ENCODE data around the gene TINAGL1.

DNA sequence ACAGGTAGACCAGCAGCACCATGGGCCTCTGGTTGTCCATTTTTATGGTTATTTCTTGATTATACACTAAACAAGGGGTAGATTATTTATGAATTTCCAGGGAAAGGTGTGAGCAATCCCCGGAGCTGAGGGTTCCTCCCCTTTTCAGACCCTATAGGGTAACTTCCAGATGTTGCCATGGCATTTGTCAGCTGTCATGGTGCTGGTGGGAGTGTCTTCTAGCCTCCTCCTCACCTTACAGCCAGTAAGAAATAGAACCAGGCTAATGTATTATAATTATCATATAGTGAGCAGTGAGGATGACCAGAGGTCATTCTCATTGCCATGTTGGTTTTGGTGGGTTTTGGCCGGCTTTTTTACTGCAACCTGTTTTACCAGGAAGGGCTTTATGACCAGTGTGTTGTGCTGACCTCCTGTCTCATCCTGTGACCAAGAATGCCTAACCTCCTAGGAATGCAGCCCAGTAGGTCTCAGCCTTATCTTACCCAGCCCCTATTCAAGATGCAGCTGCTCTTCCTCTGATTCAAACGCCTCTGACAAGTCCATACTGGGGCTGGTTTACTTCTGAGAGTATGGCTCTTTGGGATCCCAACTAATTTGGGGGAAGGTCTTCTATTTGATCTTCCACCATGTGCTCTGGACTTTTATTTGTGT is 13.5 kb upstream of the TINAGL1 start:
- TF ChIP-seq POLR2A (IDR thresholded peaks at IDR 0.05; ENCODE audit: low read depth, low read length) (no peak), POLR2AphosphoS5 (IDR thresholded peaks at IDR 0.05; ENCODE audit: insufficient read depth, low read depth, low read length) (peak; percentile 49), EZH2 (IDR thresholded peaks at IDR 0.05; ENCODE audit: borderline replicate concordance, low read depth, low read length, severe bottlenecking) (no peak), MYC (IDR thresholded peaks at IDR 0.05; ENCODE audit: low read depth, low read length) (no peak), MAX (IDR thresholded peaks at IDR 0.05; ENCODE audit: insufficient read depth, insufficient read length) (no peak), FOS (IDR thresholded peaks at IDR 0.05; ENCODE audit: borderline replicate concordance, insufficient read depth, low read length) (peak; percentile 38)
- TF ChIP-seq, protein P1, sequence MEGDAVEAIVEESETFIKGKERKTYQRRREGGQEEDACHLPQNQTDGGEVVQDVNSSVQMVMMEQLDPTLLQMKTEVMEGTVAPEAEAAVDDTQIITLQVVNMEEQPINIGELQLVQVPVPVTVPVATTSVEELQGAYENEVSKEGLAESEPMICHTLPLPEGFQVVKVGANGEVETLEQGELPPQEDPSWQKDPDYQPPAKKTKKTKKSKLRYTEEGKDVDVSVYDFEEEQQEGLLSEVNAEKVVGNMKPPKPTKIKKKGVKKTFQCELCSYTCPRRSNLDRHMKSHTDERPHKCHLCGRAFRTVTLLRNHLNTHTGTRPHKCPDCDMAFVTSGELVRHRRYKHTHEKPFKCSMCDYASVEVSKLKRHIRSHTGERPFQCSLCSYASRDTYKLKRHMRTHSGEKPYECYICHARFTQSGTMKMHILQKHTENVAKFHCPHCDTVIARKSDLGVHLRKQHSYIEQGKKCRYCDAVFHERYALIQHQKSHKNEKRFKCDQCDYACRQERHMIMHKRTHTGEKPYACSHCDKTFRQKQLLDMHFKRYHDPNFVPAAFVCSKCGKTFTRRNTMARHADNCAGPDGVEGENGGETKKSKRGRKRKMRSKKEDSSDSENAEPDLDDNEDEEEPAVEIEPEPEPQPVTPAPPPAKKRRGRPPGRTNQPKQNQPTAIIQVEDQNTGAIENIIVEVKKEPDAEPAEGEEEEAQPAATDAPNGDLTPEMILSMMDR (IDR thresholded peaks at IDR 0.05; ENCODE audit: extremely low read depth in 1 of 2, insufficient read depth in 1 of 2, low read depth in 1 of 2, low read length in 2 of 2): no peak

Data from endothelial cell of umbilical vein (primary cell).